B cell (primary cell): Measurements from ENCODE around the gene KRTAP20-4. TPM values are rescaled to one million over a fixed set of nuclear protein-coding genes. Genes with fewer than 3 reads are reported as not detected.

Experiments
- ATAC-seq: fragments of 200-7000 bp; cut with Tn5 transposase; one replicate; pipeline ENCODE4 v1.10.0; 2021; ENCODE audit warnings: low read depth, mild to moderate bottlenecking, moderate number of reproducible peaks, moderate library complexity
- CTCF ChIA-PET: fragments of 350-600 bp; sonication (Branson Sonifier 250); formaldehyde crosslinking; loops from one replicate; lab custom pipeline; 2021; ENCODE audit warnings: antibody characterized with exemption, inconsistent platforms; lab: Charles Lee
- POLR2A ChIA-PET: fragments of 350-600 bp; sonication (Branson Sonifier 250); formaldehyde crosslinking; loops from one replicate; lab custom pipeline; 2021; ENCODE audit warnings: antibody characterized with exemption; lab: Charles Lee
- DNase-seq: peaks from one replicate; pipeline ENCODE4 v3.0.0; 2013
- H2AFZ ChIP-seq: 2 replicates; pipeline ENCODE4 v1.6.1; 2012; ENCODE audit warnings: mild to moderate bottlenecking, low read depth, low read length; ENCODE audit not compliant: insufficient read depth, poor library complexity, severe bottlenecking
- H3K27ac ChIP-seq, 2 donors: 1 replicate in 1 of 2; 2 replicates in 1 of 2; pipeline ENCODE4 v1.5.1; 2012 to 2013; ENCODE audit warnings: low read length in 2 of 2, mild to moderate bottlenecking in 2 of 2, moderate library complexity in 1 of 2
- H3K27me3 ChIP-seq, 4 experiments: fragments of 200-600 bp in 1 of 4; sonication (generic) in 1 of 4; replicated peaks in 1 of 4; 1 replicate in 2 of 4; 2 replicates in 2 of 4; pipeline versions ENCODE4 v1.6.1 to v1.7.0; 2013 to 2016; ENCODE audit warnings: low read length in 3 of 4, mild to moderate bottlenecking in 2 of 4, mixed read lengths in 1 of 4, moderate library complexity in 1 of 4; ENCODE audit not compliant: insufficient read depth in 4 of 4, control insufficient read depth in 3 of 4; ENCODE audit errors: control extremely low read depth in 1 of 4
- H3K36me3 ChIP-seq, 2 experiments: replicated peaks in 1 of 2; 1 replicate in 1 of 2; 2 replicates in 1 of 2; pipeline versions ENCODE4 v1.6.1 to v1.7.1; 2013; ENCODE audit warnings: low read length in 1 of 2; ENCODE audit not compliant: insufficient read depth in 2 of 2, control insufficient read depth in 1 of 2; ENCODE audit errors: control extremely low read depth in 1 of 2, extremely low read depth in 1 of 2
- H3K4me1 ChIP-seq, 2 donors: fragments of 200-600 bp in 1 of 2; sonication (generic) in 1 of 2; 1 replicate in 1 of 2; 2 replicates in 1 of 2; pipeline versions ENCODE4 v1.5.1 to v1.6.1; 2013 to 2017; ENCODE audit warnings: low read length in 2 of 2; ENCODE audit not compliant: control insufficient read depth in 2 of 2, insufficient read depth in 2 of 2
- H3K4me2 ChIP-seq: replicated peaks from 2 replicates; pipeline ENCODE3; 2012; ENCODE audit warnings: mild to moderate bottlenecking, low read depth, low read length; ENCODE audit not compliant: poor library complexity, severe bottlenecking
- H3K4me3 ChIP-seq, 5 experiments: fragments of 200-600 bp in 1 of 5; sonication (generic) in 1 of 5; 1 replicate in 3 of 5; 2 replicates in 2 of 5; pipeline versions ENCODE4 v1.5.1 to v1.7.0; 2011 to 2016; ENCODE audit warnings: low read length in 4 of 5, mild to moderate bottlenecking in 4 of 5, low read depth in 2 of 5, control low read depth in 1 of 5, moderate library complexity in 1 of 5; ENCODE audit not compliant: insufficient read depth in 1 of 5; ENCODE audit errors: control extremely low read depth in 1 of 5, extremely low read depth in 1 of 5
- H3K79me2 ChIP-seq: fragments of 200-600 bp; sonication (generic); one replicate; pipeline ENCODE4 v1.6.0; 2016; ENCODE audit warnings: low read length; ENCODE audit not compliant: control insufficient read depth, insufficient read depth
- H3K9ac ChIP-seq: fragments of 200-600 bp; sonication (generic); 2 replicates; pipeline ENCODE4 v1.6.1; 2017; ENCODE audit warnings: mild to moderate bottlenecking, low read length, moderate library complexity
- H3K9me3 ChIP-seq, 3 donors: one replicate each; pipeline versions ENCODE4 v1.6.1 to v1.7.1; 2013; ENCODE audit warnings: low read length in 2 of 3; ENCODE audit not compliant: control insufficient read depth in 2 of 3, insufficient read depth in 1 of 3; ENCODE audit errors: control extremely low read depth in 1 of 3
- H4K20me1 ChIP-seq: 2 replicates; pipeline ENCODE4 v1.6.0; 2012; ENCODE audit warnings: mild to moderate bottlenecking, low read length; ENCODE audit not compliant: insufficient read depth, control insufficient read depth, poor library complexity, severe bottlenecking
- H3K27ac Mint-ChIP-seq: one replicate; pipeline ENCODE4 v1.8.0; 2021; ENCODE audit warnings: mixed read lengths
- H3K27me3 Mint-ChIP-seq: one replicate; pipeline ENCODE4 v1.8.0; 2021; ENCODE audit warnings: mixed read lengths
- H3K4me1 Mint-ChIP-seq: one replicate; pipeline ENCODE4 v1.8.0; 2021; ENCODE audit warnings: mixed read lengths
- H3K4me3 Mint-ChIP-seq: one replicate; pipeline ENCODE4 v1.8.0; 2021; ENCODE audit warnings: mixed read lengths
- H3K9me3 Mint-ChIP-seq: one replicate; pipeline ENCODE4 v1.8.0; 2022; ENCODE audit warnings: mixed read lengths; ENCODE audit not compliant: insufficient read depth
- CTCF ChIP-seq: fragments of 200-600 bp; IDR thresholded peaks from one replicate; pipeline ENCODE4 v1.8.0; 2022; ENCODE audit warnings: antibody characterized with exemption, mild to moderate bottlenecking
- EZH2 ChIP-seq: IDR thresholded peaks from 2 replicates; pipeline ENCODE4 v1.6.1; 2012; ENCODE audit warnings: borderline replicate concordance, low read depth, mild to moderate bottlenecking, moderate library complexity, low read length; ENCODE audit not compliant: insufficient read depth, poor library complexity, severe bottlenecking
- WGBS: methylation state at CpG from one replicate; pipeline ENCODE4 v1.1.5; 2013; ENCODE audit warnings: missing lambda C conversion rate; ENCODE audit not compliant: insufficient coverage; 5-methylcytosine and 5-hydroxymethylcytosine counted together
- intact Hi-C: fragments of 100-400 bp; cut with micrococcal nuclease; formaldehyde crosslinking; loops from one replicate; pipeline ENCODE4 v1.10.0; 2022
- polyA plus RNA-seq: library from polyadenylated mRNA; depleted of rRNA; stranded (reverse); fragments of >200 nt; gene quantifications from 2 replicates; pipeline ENCODE4 v1.2.3, GENCODE V29; 2012
- total RNA-seq, 2 donors: library from RNA; stranded (reverse); fragments of 120-200 nt in 1 of 2; gene quantifications; 1 replicate in 1 of 2; 2 replicates in 1 of 2; pipeline versions ENCODE4 v1.2.3 to v1.2.4, GENCODE V29; 2013 to 2022

The KRTAP20-4 gene
- total and polyA plus RNA-seq, 2 donors (not counting 1 experiment from before 2014, with no cell fraction given) = not detected

GRCh38 chr21:30592140-30592539 is 28.3 kb upstream of the KRTAP20-4 start, which contains the start of gene KRTAP6-3:
Gene KRTAP6-3 (plus strand): TSS chr21:30592440. CDS start chr21:30592446, 6 bp downstream.
- POLR2A ChIA-PET = no interaction called here
- peaks cover 0 to 4% (median 3%) of the 10 kb centered on the region in 3 donors for H3K9me3 ChIP-seq
- TF ChIP-seq CTCF (no peak), EZH2 (no peak)
- DNase-seq (no peak), ATAC-seq (no peak)
- no peak within 1 kb of the TSS for H3K4me3 Mint-ChIP-seq
- WGBS = 94% methylated on average over 2 of the region's 4 CpGs
- no peaks in the 10 kb centered on the region for H3K27me3 ChIP-seq
- H3K4me1 Mint-ChIP-seq = no peaks in the 10 kb centered on the region
- intact Hi-C loops = no loop called here
- CTCF ChIA-PET = no interaction called here
- no peaks in the 10 kb centered on the region for H3K36me3 ChIP-seq
- no peaks in the 10 kb centered on the region for H4K20me1 ChIP-seq
- H3K27ac Mint-ChIP-seq = no peak within 1 kb of the TSS
- H3K79me2 ChIP-seq = no peaks in the 10 kb centered on the region
- no peak within 1 kb of the TSS for H3K4me3 ChIP-seq
- no peak within 1 kb of the TSS for H2AFZ ChIP-seq
- H3K9me3 Mint-ChIP-seq = peaks cover 5% of the 10 kb centered on the region
- H3K4me1 ChIP-seq = no peaks in the 10 kb centered on the region
- no peaks in the 10 kb centered on the region for H3K27me3 Mint-ChIP-seq
- H3K4me2 ChIP-seq = no peak within 1 kb of the TSS
- H3K27ac ChIP-seq = no peak within 1 kb of the TSS
- no peak within 1 kb of the TSS for H3K9ac ChIP-seq

GRCh38 chr21:30598802-30599201 is 21.6 kb upstream of the KRTAP20-4 start, which contains the start of gene KRTAP6-2:
Gene KRTAP6-2 (minus strand): TSS chr21:30598902. CDS start chr21:30598874, 28 bp downstream.
- no peaks in the 10 kb centered on the region for H3K4me1 Mint-ChIP-seq
- no peak within 1 kb of the TSS for H3K4me3 Mint-ChIP-seq
- Histone ChIP-seq H3K4me2 (no peak within 1 kb of the TSS), H3K79me2 (no peaks in the 10 kb centered on the region), H3K9me3 (peaks cover 0 to 2% (median 0%) of the 10 kb centered on the region in 3 donors), H4K20me1 (no peaks in the 10 kb centered on the region), H3K27me3 (no peaks in the 10 kb centered on the region), H3K36me3 (no peaks in the 10 kb centered on the region), H2AFZ (no peak within 1 kb of the TSS), H3K4me3 (no peak within 1 kb of the TSS), H3K27ac (no peak within 1 kb of the TSS), H3K4me1 (no peaks in the 10 kb centered on the region), H3K9ac (no peak within 1 kb of the TSS)
- WGBS = 98% methylated on average over 6 of the region's 6 CpGs
- intact Hi-C loops = no loop called here
- H3K27me3 Mint-ChIP-seq = no peaks in the 10 kb centered on the region
- peaks cover 8% of the 10 kb centered on the region for H3K9me3 Mint-ChIP-seq
- ChIA-PET CTCF (no interaction called here), POLR2A (no interaction called here)
- DNase-seq (no peak), ATAC-seq (no peak)
- TF ChIP-seq CTCF (no peak), EZH2 (no peak)
- H3K27ac Mint-ChIP-seq = no peak within 1 kb of the TSS
